Sigmoid colon (tissue), 4 donors: ENCODE results near the gene GALNT1.

ENCODE experiments used
- EP300 ChIP-seq, 4 donors: sonication (generic); formaldehyde crosslinking; IDR thresholded peaks; one replicate each; pipeline ENCODE4 v1.6.1; 2017; ENCODE audit warnings: antibody characterized with exemption in 4 of 4
- POLR2A ChIP-seq, 2 donors: fragments of 450-650 bp; IDR thresholded peaks; one replicate each; pipeline ENCODE4 v1.6.1; 2016; ENCODE audit warnings: antibody characterized with exemption in 2 of 2, mild to moderate bottlenecking in 2 of 2, moderate library complexity in 2 of 2
- TF ChIP-seq, protein P1 (sequence below), 4 experiments: fragments of 450-650 bp in 3 of 4; fragments of 200-600 bp in 1 of 4; IDR thresholded peaks; one replicate each; pipeline ENCODE4 v1.5.1; 2016 to 2019; ENCODE audit warnings: antibody characterized with exemption in 4 of 4, mild to moderate bottlenecking in 3 of 4, moderate library complexity in 2 of 4

DNA sequence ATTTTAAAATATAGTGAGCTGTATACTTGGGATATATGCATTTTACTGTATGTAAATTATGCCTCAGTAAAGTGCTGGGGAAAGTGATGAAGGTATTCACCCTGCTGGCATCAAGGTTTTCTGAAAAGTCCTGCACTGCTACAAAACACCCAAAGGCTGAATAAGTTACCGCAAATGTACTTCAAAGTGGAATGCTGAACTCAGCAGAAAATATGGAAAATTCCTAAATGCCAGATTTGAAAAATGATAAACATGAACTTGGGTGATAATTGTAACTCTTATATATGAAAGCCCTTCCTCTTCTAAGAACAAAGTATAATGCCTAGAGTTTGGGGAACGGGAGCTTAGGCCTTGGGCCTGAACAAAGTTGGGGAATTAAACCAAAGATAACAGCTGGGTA lies 133.0 kb downstream of the GALNT1 start:
- TF ChIP-seq, protein P1, sequence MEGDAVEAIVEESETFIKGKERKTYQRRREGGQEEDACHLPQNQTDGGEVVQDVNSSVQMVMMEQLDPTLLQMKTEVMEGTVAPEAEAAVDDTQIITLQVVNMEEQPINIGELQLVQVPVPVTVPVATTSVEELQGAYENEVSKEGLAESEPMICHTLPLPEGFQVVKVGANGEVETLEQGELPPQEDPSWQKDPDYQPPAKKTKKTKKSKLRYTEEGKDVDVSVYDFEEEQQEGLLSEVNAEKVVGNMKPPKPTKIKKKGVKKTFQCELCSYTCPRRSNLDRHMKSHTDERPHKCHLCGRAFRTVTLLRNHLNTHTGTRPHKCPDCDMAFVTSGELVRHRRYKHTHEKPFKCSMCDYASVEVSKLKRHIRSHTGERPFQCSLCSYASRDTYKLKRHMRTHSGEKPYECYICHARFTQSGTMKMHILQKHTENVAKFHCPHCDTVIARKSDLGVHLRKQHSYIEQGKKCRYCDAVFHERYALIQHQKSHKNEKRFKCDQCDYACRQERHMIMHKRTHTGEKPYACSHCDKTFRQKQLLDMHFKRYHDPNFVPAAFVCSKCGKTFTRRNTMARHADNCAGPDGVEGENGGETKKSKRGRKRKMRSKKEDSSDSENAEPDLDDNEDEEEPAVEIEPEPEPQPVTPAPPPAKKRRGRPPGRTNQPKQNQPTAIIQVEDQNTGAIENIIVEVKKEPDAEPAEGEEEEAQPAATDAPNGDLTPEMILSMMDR (IDR thresholded peaks at IDR 0.05): no peak
- TF ChIP-seq EP300 (IDR thresholded peaks at IDR 0.05): no peak
- no peak for TF ChIP-seq POLR2A (IDR thresholded peaks at IDR 0.05)
